ENCODE data around the gene NKX6-1. TPM values are rescaled to one million over a fixed set of nuclear protein-coding genes. Genes with fewer than 3 reads are reported as not detected.

Gene NKX6-1
- polyA plus RNA-seq, 1 experiment: 0.05 TPM

DNA sequence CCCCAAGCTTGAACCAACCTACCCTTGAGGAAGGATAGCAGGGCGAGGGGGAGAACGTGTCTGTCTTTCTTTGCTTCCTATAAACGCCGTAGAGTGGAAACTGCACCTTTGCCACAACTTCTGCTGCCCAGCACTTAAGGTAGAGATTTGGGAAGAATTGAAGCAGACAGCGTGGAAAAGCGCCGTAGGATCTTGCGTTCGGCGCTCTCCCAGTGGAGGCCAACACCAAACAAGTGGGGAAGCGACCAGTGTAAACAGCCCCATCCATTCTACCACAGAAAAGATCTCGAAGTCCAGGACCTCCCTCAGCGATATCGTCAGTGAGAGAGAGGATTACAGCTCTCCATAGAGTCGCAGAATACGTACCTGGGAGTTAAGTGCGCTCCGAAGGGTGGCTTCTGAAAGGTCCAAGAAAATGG lies 3.9 kb upstream of the NKX6-1 start:
- POLR2A ChIA-PET: no interaction called here
- no peak overlapping the region for H3K4me3 ChIP-seq (ENCODE audit: low read depth, low read length)
- CTCF ChIA-PET: interaction anchor here (0.9 to 2.7 kb wide), 5 partner anchors 11 to 859 kb away, joined by 3 to 41 read pairs (median 5); no protein-coding TSS in a partner anchor
- TF ChIP-seq, protein P1, sequence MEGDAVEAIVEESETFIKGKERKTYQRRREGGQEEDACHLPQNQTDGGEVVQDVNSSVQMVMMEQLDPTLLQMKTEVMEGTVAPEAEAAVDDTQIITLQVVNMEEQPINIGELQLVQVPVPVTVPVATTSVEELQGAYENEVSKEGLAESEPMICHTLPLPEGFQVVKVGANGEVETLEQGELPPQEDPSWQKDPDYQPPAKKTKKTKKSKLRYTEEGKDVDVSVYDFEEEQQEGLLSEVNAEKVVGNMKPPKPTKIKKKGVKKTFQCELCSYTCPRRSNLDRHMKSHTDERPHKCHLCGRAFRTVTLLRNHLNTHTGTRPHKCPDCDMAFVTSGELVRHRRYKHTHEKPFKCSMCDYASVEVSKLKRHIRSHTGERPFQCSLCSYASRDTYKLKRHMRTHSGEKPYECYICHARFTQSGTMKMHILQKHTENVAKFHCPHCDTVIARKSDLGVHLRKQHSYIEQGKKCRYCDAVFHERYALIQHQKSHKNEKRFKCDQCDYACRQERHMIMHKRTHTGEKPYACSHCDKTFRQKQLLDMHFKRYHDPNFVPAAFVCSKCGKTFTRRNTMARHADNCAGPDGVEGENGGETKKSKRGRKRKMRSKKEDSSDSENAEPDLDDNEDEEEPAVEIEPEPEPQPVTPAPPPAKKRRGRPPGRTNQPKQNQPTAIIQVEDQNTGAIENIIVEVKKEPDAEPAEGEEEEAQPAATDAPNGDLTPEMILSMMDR (IDR thresholded peaks at IDR 0.05; ENCODE audit: low read depth, low read length): no peak
- no peak for DNase-seq (ENCODE audit: low read depth, low spot score)
- H3K27me3 ChIP-seq (ENCODE audit: control insufficient read depth, insufficient read depth, low read length): peaks cover 61% of the 10 kb centered on the region
- no peak overlapping the region for H3K27ac ChIP-seq (ENCODE audit: low read depth, low read length)
- H3K9me3 ChIP-seq (ENCODE audit: control insufficient read depth, insufficient read depth, low read length): peaks cover 15% of the 10 kb centered on the region

DNA sequence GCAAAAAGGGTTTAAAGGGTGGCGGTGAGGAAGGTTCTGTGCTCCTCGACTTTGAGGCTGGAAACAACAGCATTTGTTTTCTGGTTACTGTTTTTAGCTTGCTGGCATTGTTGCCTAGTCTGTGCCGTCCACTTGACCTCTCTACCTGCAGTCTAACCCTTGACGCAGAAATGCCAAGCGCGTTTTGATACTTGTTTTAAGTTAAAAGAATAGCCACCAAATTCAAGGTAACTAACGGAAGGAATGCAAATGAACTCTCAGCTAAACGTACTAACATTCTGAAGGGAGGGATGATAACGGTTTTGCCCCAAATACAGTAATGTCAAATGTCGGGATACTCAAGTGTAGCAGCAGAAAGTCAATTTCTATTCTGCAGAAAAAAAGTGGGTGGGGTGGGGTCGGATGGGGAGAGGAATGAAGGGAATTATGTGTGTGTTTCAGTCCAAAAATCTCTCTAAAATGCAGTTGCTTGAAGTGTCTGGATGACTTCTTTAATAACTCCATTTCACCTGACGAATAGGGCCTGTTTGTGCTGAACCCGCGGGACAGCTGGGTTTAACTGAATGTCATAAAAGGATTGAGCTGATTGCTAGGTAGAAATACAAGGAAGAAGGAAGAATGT lies 3.4 kb upstream of the NKX6-1 start:
- H3K27ac ChIP-seq (ENCODE audit: low read depth, low read length): no peak overlapping the region
- DNase-seq (ENCODE audit: low read depth, low spot score): no peak
- CTCF ChIA-PET: interaction anchor here (0.9 to 2.7 kb wide), 5 partner anchors 11 to 858 kb away, joined by 3 to 41 read pairs (median 5); no protein-coding TSS in a partner anchor
- POLR2A ChIA-PET: no interaction called here
- peaks cover 18% of the 10 kb centered on the region for H3K9me3 ChIP-seq (ENCODE audit: control insufficient read depth, insufficient read depth, low read length)
- H3K27me3 ChIP-seq (ENCODE audit: control insufficient read depth, insufficient read depth, low read length): peaks cover 64% of the 10 kb centered on the region
- TF ChIP-seq, protein P1 (IDR thresholded peaks at IDR 0.05; ENCODE audit: low read depth, low read length): no peak
- no peak overlapping the region for H3K4me3 ChIP-seq (ENCODE audit: low read depth, low read length)

DNA sequence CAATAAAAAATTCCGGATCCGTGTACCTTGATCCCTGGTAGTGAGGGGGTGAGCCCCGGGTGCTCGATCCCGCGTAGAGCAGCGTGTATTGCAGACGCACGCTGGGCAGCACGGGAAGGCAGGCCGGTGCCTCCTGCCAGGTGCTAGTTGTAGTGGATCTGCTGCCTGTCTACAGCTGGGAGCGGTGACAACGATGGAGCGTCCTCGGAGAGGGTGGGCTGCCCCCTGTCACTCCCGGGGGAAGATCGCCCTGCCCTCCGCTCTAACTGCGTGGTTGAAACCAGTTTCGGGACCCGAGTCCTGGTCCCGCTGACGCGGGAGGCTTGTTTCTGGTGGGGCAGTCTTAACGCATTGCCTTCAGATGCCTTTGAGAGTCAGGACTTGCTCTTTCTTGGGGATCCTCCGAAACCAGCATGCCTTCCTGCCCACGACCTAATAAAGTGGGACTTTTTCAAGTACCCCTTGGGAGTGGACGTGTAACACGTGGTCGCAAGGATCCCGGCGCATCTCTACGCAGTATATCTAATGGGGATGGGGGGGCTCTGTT lies 2.7 kb upstream of the NKX6-1 start:
- H3K27me3 ChIP-seq (ENCODE audit: control insufficient read depth, insufficient read depth, low read length): peaks cover 70% of the 10 kb centered on the region
- TF ChIP-seq, protein P1 (IDR thresholded peaks at IDR 0.05; ENCODE audit: low read depth, low read length): no peak
- peaks cover 25% of the 10 kb centered on the region for H3K9me3 ChIP-seq (ENCODE audit: control insufficient read depth, insufficient read depth, low read length)
- H3K27ac ChIP-seq (ENCODE audit: low read depth, low read length): no peak overlapping the region
- CTCF ChIA-PET: interaction anchor here (1.0 to 1.1 kb wide), 2 partner anchors 10 to 731 kb away, joined by 4 to 5 read pairs; no protein-coding TSS in a partner anchor
- DNase-seq (ENCODE audit: low read depth, low spot score): no peak
- POLR2A ChIA-PET: no interaction called here
- no peak overlapping the region for H3K4me3 ChIP-seq (ENCODE audit: low read depth, low read length)

DNA sequence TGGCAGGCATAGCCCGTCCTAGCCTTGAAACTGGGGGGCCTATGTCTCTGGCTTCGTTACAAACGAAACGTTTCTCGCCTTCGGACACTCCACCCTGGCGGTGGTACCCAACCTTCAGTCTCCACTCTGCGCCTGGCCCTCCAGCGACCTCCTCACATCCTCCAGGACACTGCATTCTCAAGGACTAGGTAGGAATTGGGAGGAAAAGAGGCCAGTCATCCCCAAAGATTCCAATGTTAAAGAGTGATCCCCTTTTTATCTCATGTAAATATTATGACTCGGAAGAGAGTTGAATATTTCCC lies 2.1 kb upstream of the NKX6-1 start:
- Histone ChIP-seq H3K4me3 (ENCODE audit: low read depth, low read length) (no peak overlapping the region), H3K27me3 (ENCODE audit: control insufficient read depth, insufficient read depth, low read length) (peaks cover 76% of the 10 kb centered on the region), H3K9me3 (ENCODE audit: control insufficient read depth, insufficient read depth, low read length) (peaks cover 31% of the 10 kb centered on the region), H3K27ac (ENCODE audit: low read depth, low read length) (no peak overlapping the region)
- TF ChIP-seq, protein P1 (IDR thresholded peaks at IDR 0.05; ENCODE audit: low read depth, low read length): no peak
- DNase-seq (ENCODE audit: low read depth, low spot score): no peak
- POLR2A ChIA-PET: no interaction called here
- CTCF ChIA-PET: no interaction called here

DNA sequence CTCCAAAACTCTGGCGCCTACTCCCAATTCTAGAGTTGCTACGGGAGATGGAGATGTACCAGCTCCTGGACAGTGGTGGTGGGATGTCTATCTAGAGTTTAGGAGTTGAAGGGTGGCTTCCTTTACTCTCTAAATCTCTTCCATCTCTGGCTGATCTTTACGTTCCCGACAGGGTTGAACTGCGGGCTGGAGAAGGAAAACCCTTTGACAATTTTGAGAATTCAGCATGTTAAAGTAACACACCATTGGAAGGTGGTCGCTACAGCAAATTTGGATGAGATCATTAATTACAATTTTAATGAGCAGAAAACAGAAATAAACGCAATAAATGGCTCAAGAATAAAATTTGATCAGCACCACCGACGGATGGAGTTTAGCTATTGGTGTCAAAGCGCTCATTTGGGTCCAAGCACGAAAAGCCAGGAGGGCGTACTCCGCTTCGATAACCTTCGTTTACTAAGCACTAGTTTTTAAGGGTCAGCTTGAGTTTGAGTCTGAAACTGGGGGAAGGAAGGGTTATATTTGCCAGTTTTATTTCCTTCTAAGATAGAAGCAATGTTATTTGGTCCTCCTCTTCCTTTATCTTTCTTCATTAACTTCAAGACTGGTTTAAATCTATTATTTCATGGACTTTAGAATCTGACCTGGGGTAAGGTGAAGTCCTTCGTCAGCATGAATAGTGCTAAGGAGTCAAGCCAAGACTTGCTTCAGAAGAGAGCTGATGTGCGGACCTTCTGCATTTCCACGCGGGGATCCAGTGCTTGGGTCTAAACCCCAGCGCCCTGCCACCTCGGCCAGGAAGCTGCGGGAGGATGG lies 1.5 kb upstream of the NKX6-1 start:
- no peak overlapping the region for H3K4me3 ChIP-seq (ENCODE audit: low read depth, low read length)
- no peak for DNase-seq (ENCODE audit: low read depth, low spot score)
- CTCF ChIA-PET: interaction anchor here (0.9 kb wide), 1 partner anchor 29 kb away, joined by 3 read pairs; no protein-coding TSS in a partner anchor
- POLR2A ChIA-PET: no interaction called here
- TF ChIP-seq, protein P1 (IDR thresholded peaks at IDR 0.05; ENCODE audit: low read depth, low read length): no peak
- peaks cover 82% of the 10 kb centered on the region for H3K27me3 ChIP-seq (ENCODE audit: control insufficient read depth, insufficient read depth, low read length)
- H3K27ac ChIP-seq (ENCODE audit: low read depth, low read length): no peak overlapping the region
- peaks cover 32% of the 10 kb centered on the region for H3K9me3 ChIP-seq (ENCODE audit: control insufficient read depth, insufficient read depth, low read length)

Measured in AG04450 (cell line).